Mesendoderm (in vitro differentiated cells): Measurements from ENCODE around the gene CMYA5.

Experiments
- DNase-seq: peaks from one replicate; pipeline ENCODE4 v3.0.0; 2013
- H2AK5ac ChIP-seq: 2 replicates; pipeline ENCODE4 v1.6.1; 2013; ENCODE audit warnings: low read length, inconsistent platforms
- H2BK120ac ChIP-seq: 2 replicates; pipeline ENCODE4 v1.6.1; 2013; ENCODE audit warnings: low read depth, mild to moderate bottlenecking, low read length, moderate library complexity, mixed read lengths
- H2BK15ac ChIP-seq: replicated peaks from 2 replicates; pipeline ENCODE4 v1.6.1; 2013; ENCODE audit warnings: low read depth, mild to moderate bottlenecking, moderate library complexity
- H2BK5ac ChIP-seq: 2 replicates; pipeline ENCODE4 v1.6.1; 2013; ENCODE audit warnings: low read length, inconsistent platforms
- H3K18ac ChIP-seq: 2 replicates; pipeline ENCODE4 v1.6.1; 2013; ENCODE audit warnings: mild to moderate bottlenecking, low read length, mixed read lengths
- H3K23ac ChIP-seq: one replicate; pipeline ENCODE4 v1.6.1; 2013; ENCODE audit warnings: low read length
- H3K27ac ChIP-seq: 2 replicates; pipeline ENCODE4 v1.5.1; 2013; ENCODE audit warnings: low read depth, mild to moderate bottlenecking, inconsistent platforms, low read length, moderate library complexity
- H3K27me3 ChIP-seq: 2 replicates; pipeline ENCODE4 v1.6.1; 2013; ENCODE audit warnings: low read length, control low read depth, mild to moderate bottlenecking, inconsistent platforms; ENCODE audit not compliant: insufficient read depth, poor library complexity
- H3K36me3 ChIP-seq: 2 replicates; pipeline ENCODE4 v1.6.1; 2013; ENCODE audit warnings: low read length, inconsistent platforms; ENCODE audit not compliant: control insufficient read depth, insufficient read depth
- H3K4ac ChIP-seq: one replicate; pipeline ENCODE4 v1.6.1; 2013; ENCODE audit warnings: low read depth, mild to moderate bottlenecking, low read length, moderate library complexity
- H3K4me1 ChIP-seq: 2 replicates; pipeline ENCODE4 v1.6.1; 2013; ENCODE audit warnings: low read depth, low read length, inconsistent platforms; ENCODE audit not compliant: control insufficient read depth
- H3K4me2 ChIP-seq: 2 replicates; pipeline ENCODE4 v1.6.1; 2013; ENCODE audit warnings: low read length
- H3K4me3 ChIP-seq: 2 replicates; pipeline ENCODE4 v1.5.1; 2013; ENCODE audit warnings: mild to moderate bottlenecking, low read length
- H3K56ac ChIP-seq: one replicate; pipeline ENCODE4 v1.6.1; 2013; ENCODE audit warnings: low read length
- H3K79me1 ChIP-seq: 2 replicates; pipeline ENCODE4 v1.6.1; 2013; ENCODE audit warnings: low read length, inconsistent platforms
- H3K79me2 ChIP-seq: 2 replicates; pipeline ENCODE4 v1.6.1; 2013; ENCODE audit warnings: mild to moderate bottlenecking, low read length; ENCODE audit not compliant: control insufficient read depth, insufficient read depth
- H3K9ac ChIP-seq: 2 replicates; pipeline ENCODE4 v1.6.1; 2013; ENCODE audit warnings: low read length, inconsistent platforms
- H4K5ac ChIP-seq: one replicate; pipeline ENCODE4 v1.6.1; 2013; ENCODE audit warnings: low read length
- H4K8ac ChIP-seq: one replicate; pipeline ENCODE4 v1.6.1; 2013; ENCODE audit warnings: low read depth, mild to moderate bottlenecking, control low read depth, low read length, moderate library complexity
- WGBS: extraction: QIAGEN DNeasy Blood & Tissue Kit; methylation state at CpG from one replicate; pipeline ENCODE4 v1.1.7; 2013; ENCODE audit warnings: low lambda C conversion rate, missing lambda C conversion rate; ENCODE audit not compliant: insufficient coverage; ENCODE audit errors: extremely low coverage; 5-methylcytosine and 5-hydroxymethylcytosine counted together

Gene CMYA5

DNA sequence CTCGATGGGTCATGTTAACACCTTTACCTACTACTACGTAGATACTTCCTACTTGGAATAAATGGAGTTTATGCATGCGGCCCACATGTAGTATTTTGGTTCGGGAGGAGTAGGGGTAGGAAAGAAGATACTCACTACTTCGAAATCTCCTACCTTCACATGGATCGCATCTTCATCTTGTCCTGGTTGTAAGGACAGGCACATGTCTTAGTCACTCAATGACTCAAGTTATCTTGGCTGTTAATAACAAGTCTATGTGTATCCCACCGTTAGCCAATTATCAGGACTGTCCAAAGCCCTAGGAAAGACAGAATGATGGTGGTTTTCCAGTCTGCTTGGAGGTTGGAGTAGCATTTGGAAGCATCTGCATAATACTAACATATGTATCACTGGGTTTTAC lies 24.1 kb downstream of the CMYA5 start:
- Histone ChIP-seq H3K79me1 (no peaks in the 10 kb centered on the region), H3K27ac (no peak overlapping the region)
- WGBS = no CpG with 5 or more reads among the region's 7 CpGs

DNA sequence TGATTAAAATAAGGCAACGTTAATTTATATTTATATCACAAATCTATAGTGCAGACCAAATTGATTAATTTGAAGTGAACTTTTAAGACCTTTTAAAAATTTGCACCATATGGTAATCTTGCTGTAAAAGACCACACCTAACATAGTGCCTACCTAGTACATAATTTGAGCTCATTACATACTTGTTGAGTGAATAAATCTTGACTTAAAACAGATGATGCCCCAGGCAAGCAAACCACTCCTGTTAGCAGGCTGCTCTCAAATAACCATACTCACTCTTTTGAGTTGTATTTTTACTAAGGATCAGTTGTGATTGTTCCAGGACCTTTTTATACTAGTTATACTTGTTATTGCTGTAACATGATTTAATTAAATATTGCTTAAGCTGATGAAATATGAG lies 27.2 kb downstream of the CMYA5 start:
- no peak overlapping the region for H2BK15ac ChIP-seq
- no peak for DNase-seq
- H3K18ac ChIP-seq = no peak overlapping the region
- no peak overlapping the region for H3K27ac ChIP-seq
- H4K5ac ChIP-seq = no peak overlapping the region
- no peaks in the 10 kb centered on the region for H3K4me1 ChIP-seq
- WGBS = no CpG with 5 or more reads among the region's 1 CpG
- H2BK5ac ChIP-seq = no peak overlapping the region
- H3K4me2 ChIP-seq = no peak overlapping the region
- no peak overlapping the region for H3K4ac ChIP-seq
- no peaks in the 10 kb centered on the region for H3K36me3 ChIP-seq
- no peaks in the 10 kb centered on the region for H3K79me1 ChIP-seq
- no peak overlapping the region for H2AK5ac ChIP-seq
- H4K8ac ChIP-seq = no peak overlapping the region
- H3K9ac ChIP-seq = no peak overlapping the region
- H3K23ac ChIP-seq = no peak overlapping the region
- H3K27me3 ChIP-seq = no peaks in the 10 kb centered on the region
- no peak overlapping the region for H3K4me3 ChIP-seq
- H2BK120ac ChIP-seq = no peak overlapping the region
- no peak overlapping the region for H3K56ac ChIP-seq
- H3K79me2 ChIP-seq = no peaks in the 10 kb centered on the region

More for the DNA sequence above, 24.1 kb downstream of the CMYA5 start:
- Histone ChIP-seq H4K5ac (no peak overlapping the region), H3K4me3 (no peak overlapping the region), H3K23ac (no peak overlapping the region), H3K36me3 (no peaks in the 10 kb centered on the region), H2BK15ac (no peak overlapping the region), H3K56ac (no peak overlapping the region), H3K27me3 (no peaks in the 10 kb centered on the region), H2AK5ac (no peak overlapping the region), H4K8ac (no peak overlapping the region), H3K9ac (no peak overlapping the region), H2BK120ac (no peak overlapping the region), H3K79me2 (no peaks in the 10 kb centered on the region), H3K18ac (no peak overlapping the region), H3K4me1 (no peaks in the 10 kb centered on the region), H3K4me2 (no peak overlapping the region), H3K4ac (no peak overlapping the region), H2BK5ac (no peak overlapping the region)
- no peak for DNase-seq

DNA sequence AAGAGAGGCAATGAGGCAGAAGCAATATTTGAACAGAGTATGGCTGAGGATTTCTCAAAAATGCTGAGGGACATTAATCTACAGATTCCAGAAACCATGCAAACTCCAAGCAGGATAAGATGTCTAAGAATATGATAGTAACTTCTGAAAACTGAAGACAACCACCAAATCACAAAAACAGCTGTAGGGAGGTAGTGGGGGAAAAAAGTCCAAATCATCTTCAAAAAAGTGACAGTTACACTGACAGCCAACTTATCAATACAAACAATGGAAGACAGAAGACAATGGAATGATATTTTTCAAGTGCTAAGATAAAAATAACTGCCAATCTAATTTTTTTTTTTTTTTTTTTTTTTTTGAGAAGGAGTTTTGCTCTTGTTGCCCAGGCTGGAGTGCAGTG lies 30.5 kb downstream of the CMYA5 start:
- H4K5ac ChIP-seq = no peak overlapping the region
- no peak overlapping the region for H3K9ac ChIP-seq

DNA sequence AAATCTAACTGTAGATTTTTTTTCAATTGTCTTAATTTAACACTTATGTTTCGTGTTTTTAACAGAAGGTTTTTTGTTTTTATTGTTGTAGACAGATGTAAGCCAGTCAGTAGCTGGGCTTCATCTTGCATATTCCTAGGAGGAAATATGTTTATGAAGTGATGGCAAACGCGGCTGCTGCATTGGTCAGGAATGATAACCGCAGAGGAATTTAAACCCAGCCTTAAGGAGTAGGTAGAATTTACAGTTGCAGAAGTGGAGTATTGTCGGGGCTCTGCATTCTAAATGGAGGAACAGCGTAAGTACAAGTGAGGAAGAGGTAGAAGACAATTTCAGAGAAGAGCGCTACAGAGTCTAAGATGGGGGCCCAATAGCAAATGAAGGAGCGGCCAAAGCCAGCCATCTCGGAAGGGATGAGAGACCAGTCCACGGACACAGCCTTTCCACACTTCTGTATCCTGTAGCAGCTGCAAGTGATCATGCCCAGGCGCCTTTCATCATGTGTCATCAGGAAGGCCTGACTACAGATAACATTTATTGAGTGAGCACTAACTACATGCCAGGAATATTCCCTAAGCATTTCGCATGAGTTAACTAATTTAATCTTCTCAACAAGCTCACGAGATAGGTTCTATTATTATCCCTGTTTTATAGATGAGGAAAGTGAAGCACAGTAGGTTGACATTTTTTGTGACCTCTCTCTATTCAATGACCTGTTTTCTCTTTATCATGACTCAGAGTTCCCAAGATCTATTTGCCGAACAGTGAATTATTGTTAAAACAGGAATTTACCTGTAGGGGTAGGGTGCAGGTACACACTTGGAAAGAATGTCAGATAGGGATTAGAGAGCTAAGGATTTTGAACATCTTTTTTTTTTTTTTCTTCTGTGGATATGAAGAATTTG lies 38.1 kb downstream of the CMYA5 start:
- no peaks in the 10 kb centered on the region for H3K79me2 ChIP-seq
- H3K36me3 ChIP-seq = no peaks in the 10 kb centered on the region
- no peak overlapping the region for H3K4me3 ChIP-seq
- H3K23ac ChIP-seq = no peak overlapping the region
- no CpG with 5 or more reads among the region's 14 CpGs for WGBS
- no peak overlapping the region for H3K9ac ChIP-seq
- no peak overlapping the region for H3K4ac ChIP-seq
- no peak overlapping the region for H3K18ac ChIP-seq
- H3K27me3 ChIP-seq = no peaks in the 10 kb centered on the region
- no peak overlapping the region for H2BK120ac ChIP-seq
- H3K27ac ChIP-seq = no peak overlapping the region
- H3K56ac ChIP-seq = no peak overlapping the region
- no peak overlapping the region for H4K8ac ChIP-seq
- no peaks in the 10 kb centered on the region for H3K79me1 ChIP-seq
- H3K4me1 ChIP-seq = no peaks in the 10 kb centered on the region
- H3K4me2 ChIP-seq = no peak overlapping the region
- DNase-seq = no peak
- no peak overlapping the region for H2BK15ac ChIP-seq
- no peak overlapping the region for H2BK5ac ChIP-seq
- no peak overlapping the region for H4K5ac ChIP-seq
- no peak overlapping the region for H2AK5ac ChIP-seq

More for the DNA sequence above, 30.5 kb downstream of the CMYA5 start:
- H3K4me1 ChIP-seq = no peaks in the 10 kb centered on the region
- H3K79me1 ChIP-seq = no peaks in the 10 kb centered on the region
- H3K23ac ChIP-seq = no peak overlapping the region
- H2BK15ac ChIP-seq = no peak overlapping the region
- H3K27me3 ChIP-seq = no peaks in the 10 kb centered on the region
- no peaks in the 10 kb centered on the region for H3K36me3 ChIP-seq
- no peak overlapping the region for H3K56ac ChIP-seq
- no peak overlapping the region for H4K8ac ChIP-seq
- no peak overlapping the region for H2BK5ac ChIP-seq
- no peak overlapping the region for H3K18ac ChIP-seq
- no peak for DNase-seq
- H3K79me2 ChIP-seq = no peaks in the 10 kb centered on the region
- no peak overlapping the region for H3K27ac ChIP-seq
- H2BK120ac ChIP-seq = no peak overlapping the region
- no peak overlapping the region for H3K4me3 ChIP-seq
- no peak overlapping the region for H3K4ac ChIP-seq
- H3K4me2 ChIP-seq = no peak overlapping the region
- no peak overlapping the region for H2AK5ac ChIP-seq

DNA sequence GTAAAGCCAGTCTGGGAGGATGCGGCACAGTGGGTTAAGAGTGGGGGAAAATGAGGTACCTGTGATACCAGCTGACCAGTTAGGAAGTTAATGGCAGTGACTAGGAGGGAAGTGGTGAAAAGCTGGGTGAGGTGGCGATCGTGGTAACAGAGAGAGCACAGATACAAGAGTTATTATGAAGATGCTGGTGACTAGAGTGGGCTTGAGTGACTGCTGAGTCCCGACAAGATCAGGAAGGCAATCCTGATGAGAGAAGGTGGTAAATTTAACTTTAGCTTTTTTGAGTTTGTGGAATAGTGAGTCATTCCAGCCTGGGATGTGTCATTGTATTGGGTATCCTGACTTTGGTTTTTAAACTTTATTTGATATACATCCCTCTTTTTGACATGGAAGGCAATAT lies 38.8 kb downstream of the CMYA5 start:
- H3K27me3 ChIP-seq = no peaks in the 10 kb centered on the region
- no peaks in the 10 kb centered on the region for H3K79me1 ChIP-seq
- no peak overlapping the region for H2BK15ac ChIP-seq
- no peak overlapping the region for H3K9ac ChIP-seq
- no peak overlapping the region for H4K8ac ChIP-seq
- H3K36me3 ChIP-seq = no peaks in the 10 kb centered on the region
- H3K4me2 ChIP-seq = no peak overlapping the region
- no peak overlapping the region for H2BK120ac ChIP-seq
- DNase-seq = no peak
- no peak overlapping the region for H3K23ac ChIP-seq
- no peak overlapping the region for H3K27ac ChIP-seq
- no peak overlapping the region for H3K18ac ChIP-seq
- no peak overlapping the region for H2AK5ac ChIP-seq
- no peak overlapping the region for H3K4me3 ChIP-seq
- WGBS = no CpG with 5 or more reads among the region's 4 CpGs
- no peak overlapping the region for H3K56ac ChIP-seq
- no peak overlapping the region for H4K5ac ChIP-seq
- H3K4ac ChIP-seq = no peak overlapping the region
- no peaks in the 10 kb centered on the region for H3K79me2 ChIP-seq
- H3K4me1 ChIP-seq = no peaks in the 10 kb centered on the region
- H2BK5ac ChIP-seq = no peak overlapping the region

DNA sequence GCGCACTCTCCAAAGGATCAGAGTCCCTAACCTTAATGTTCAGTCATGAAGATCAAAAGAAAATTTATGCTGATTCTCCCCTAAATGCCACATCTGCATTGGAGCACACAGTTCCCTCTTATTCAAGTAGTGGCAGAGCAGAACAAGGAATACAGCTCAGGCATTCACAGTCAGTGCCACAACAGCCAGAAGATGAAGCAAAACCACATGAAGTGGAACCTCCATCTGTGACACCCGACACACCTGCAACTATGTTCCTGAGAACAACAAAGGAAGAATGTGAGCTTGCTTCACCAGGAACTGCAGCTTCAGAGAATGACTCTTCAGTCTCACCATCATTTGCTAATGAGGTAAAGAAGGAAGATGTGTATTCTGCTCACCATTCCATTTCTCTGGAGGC lies 40.0 kb downstream of the CMYA5 start:
- Histone ChIP-seq H3K27ac (no peak overlapping the region), H3K4me3 (no peak overlapping the region)

More for the DNA sequence above, 40.0 kb downstream of the CMYA5 start:
- Histone ChIP-seq H3K27me3 (no peaks in the 10 kb centered on the region), H2BK15ac (no peak overlapping the region), H3K36me3 (no peaks in the 10 kb centered on the region), H3K23ac (no peak overlapping the region), H2AK5ac (no peak overlapping the region), H3K79me1 (no peaks in the 10 kb centered on the region), H3K79me2 (no peaks in the 10 kb centered on the region), H2BK5ac (no peak overlapping the region), H3K9ac (no peak overlapping the region), H3K4me2 (no peak overlapping the region), H3K4me1 (no peaks in the 10 kb centered on the region), H4K8ac (no peak overlapping the region), H3K18ac (no peak overlapping the region), H3K4ac (no peak overlapping the region), H3K56ac (no peak overlapping the region), H4K5ac (no peak overlapping the region), H2BK120ac (no peak overlapping the region)
- no CpG with 5 or more reads among the region's 2 CpGs for WGBS
- no peak for DNase-seq
